Measurements from ENCODE around the gene PNMA8B.

- TF ChIP-seq, protein P1, sequence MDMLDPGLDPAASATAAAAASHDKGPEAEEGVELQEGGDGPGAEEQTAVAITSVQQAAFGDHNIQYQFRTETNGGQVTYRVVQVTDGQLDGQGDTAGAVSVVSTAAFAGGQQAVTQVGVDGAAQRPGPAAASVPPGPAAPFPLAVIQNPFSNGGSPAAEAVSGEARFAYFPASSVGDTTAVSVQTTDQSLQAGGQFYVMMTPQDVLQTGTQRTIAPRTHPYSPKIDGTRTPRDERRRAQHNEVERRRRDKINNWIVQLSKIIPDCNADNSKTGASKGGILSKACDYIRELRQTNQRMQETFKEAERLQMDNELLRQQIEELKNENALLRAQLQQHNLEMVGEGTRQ (IDR thresholded peaks at IDR 0.05; ENCODE audit: borderline replicate concordance, low read depth, low read length), result no peak
- TF ChIP-seq TAF1 (IDR thresholded peaks at IDR 0.05; ENCODE audit: borderline replicate concordance, low read depth, low read length) (no peak), RAD21 (IDR thresholded peaks at IDR 0.05; ENCODE audit: low read length) (no peak), CTCF (IDR thresholded peaks at IDR 0.05) (no peak), RXRA (IDR thresholded peaks at IDR 0.05; ENCODE audit: borderline replicate concordance, low read depth) (no peak), CHD2 (IDR thresholded peaks at IDR 0.05; ENCODE audit: low read length, partially characterized antibody) (no peak), TEAD4 (IDR thresholded peaks at IDR 0.05; ENCODE audit: borderline replicate concordance, insufficient read depth) (no peak), JUND (IDR thresholded peaks at IDR 0.05) (no peak), SMC3 (IDR thresholded peaks at IDR 0.05; ENCODE audit: low read depth, low read length) (no peak), SIN3A (IDR thresholded peaks at IDR 0.05; ENCODE audit: borderline replicate concordance, low read depth, low read length) (no peak), REST (IDR thresholded peaks at IDR 0.05; ENCODE audit: low read depth, low read length) (no peak), EP300 (IDR thresholded peaks at IDR 0.05; ENCODE audit: borderline replicate concordance in 1 of 2, low read depth in 1 of 2, low read length in 1 of 2) (no peak), ZBTB33 (IDR thresholded peaks at IDR 0.05; ENCODE audit: borderline replicate concordance, low read depth) (no peak)
Observed at GRCh38 chr19:46486358-46486757, 9.3 kb downstream of the PNMA8B start.
